ENCODE data around the gene RASSF8.

RASSF8 gene

DNA sequence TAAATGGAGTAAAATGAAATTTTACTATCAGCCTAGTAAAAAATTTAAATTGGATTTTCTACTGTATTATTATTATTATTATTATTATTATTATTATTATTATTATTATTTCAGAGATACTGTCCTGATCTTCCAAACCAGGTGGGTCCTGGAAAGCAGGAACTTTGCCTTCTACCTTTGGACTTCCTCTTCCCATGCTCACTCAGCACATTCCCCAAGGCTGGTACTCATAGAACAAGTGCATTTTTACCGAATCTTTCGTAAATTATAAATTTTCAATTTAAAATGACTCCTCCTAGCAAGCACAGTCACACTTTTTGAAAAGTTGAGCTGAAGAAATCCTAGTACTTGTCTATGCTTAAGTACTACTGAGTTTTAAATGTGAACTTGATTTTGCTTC lies 136.7 kb downstream of the RASSF8 start:
- no peak overlapping the region for H3K27ac ChIP-seq
- H3K4me3 ChIP-seq = no peak overlapping the region

- H3K27ac ChIP-seq = no peak overlapping the region
- no peak overlapping the region for H3K4me3 ChIP-seq
Observed at GRCh38 chr12:26096036-26096435, 137.6 kb downstream of the RASSF8 start.

DNA sequence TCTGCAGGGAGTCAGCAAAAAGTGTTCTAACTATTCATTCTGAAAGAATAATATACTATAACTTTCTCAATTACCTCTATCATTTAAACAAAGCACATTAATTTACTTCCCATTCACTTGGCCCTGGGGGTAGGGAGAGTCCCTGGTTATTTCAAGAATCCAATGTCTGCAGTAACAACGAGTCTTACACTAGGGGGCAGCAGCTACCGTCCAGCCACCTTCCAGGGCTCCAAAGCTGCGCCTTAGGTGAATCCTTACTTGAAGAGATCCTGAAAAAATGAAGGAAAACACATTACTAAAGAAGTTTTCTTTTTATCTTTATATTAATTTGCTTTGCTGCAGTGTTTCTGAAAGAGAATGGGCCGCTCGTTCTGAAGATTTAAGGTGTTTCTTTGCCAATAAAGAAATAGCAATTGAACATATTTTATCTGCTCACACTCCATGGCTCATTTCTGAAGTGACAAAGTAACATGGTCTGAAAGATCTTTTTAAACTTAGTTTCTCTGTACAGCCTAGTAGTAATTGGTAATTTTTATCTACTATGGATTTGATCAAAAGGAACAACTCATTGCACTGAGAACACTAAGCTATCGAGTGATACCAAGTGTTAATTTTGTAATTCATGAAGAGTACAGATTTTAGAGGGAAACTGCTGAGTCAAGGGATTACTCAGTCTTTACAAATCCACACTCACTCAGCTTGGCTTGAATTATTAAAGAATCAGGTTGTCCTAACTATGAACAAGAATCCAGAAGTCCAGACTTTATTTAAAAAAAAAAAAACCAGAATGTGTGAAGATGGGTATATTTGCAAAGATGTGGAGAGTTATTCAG lies 138.8 kb downstream of the RASSF8 start:
- H3K27ac ChIP-seq = no peak overlapping the region

DNA sequence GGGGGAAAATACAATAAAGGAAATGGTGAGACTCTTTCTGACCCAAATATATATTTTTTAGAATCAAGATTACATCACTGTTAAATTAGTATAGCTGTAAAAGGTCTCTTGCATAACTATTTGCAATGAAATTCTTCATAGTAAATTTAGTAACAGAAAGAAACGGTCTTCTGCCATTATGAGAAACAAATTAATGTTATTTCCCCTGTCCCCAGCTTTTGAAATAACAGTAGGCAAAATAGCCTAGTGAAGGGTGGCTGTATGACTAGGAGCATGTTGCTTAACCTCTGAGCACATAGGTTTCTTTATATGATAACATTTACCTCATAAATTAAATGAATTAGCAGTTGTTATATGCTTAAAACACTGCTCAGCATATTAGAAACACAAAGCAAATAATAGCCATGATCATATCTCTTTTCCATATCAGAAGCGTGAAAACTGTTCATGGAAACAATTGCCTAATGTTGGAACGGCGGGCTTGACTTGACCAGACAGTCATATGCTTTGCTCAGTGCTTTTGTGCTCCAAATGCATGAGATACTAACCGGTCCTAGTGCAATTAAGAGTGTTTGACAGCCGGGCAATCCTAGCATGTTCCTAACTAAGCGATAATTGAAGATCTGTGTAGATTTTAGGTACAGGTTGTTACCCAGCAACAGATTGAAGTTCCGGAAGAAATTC lies 142.3 kb downstream of the RASSF8 start:
- Histone ChIP-seq H3K4me3 (no peak overlapping the region), H3K27ac (no peak overlapping the region)

More for the DNA sequence above, 138.8 kb downstream of the RASSF8 start:
- no peak overlapping the region for H3K4me3 ChIP-seq

- Histone ChIP-seq H3K27ac (no peak overlapping the region), H3K4me3 (no peak overlapping the region)
Observed at GRCh38 chr12:26101350-26101734, 142.9 kb downstream of the RASSF8 start.

- no peak overlapping the region for H3K27ac ChIP-seq
- H3K4me3 ChIP-seq = no peak overlapping the region
Observed at GRCh38 chr12:26101763-26102162, 143.3 kb downstream of the RASSF8 start.

- no peak overlapping the region for H3K4me3 ChIP-seq
- H3K27ac ChIP-seq = no peak overlapping the region
Observed at GRCh38 chr12:26102953-26103352, 144.5 kb downstream of the RASSF8 start.

DNA sequence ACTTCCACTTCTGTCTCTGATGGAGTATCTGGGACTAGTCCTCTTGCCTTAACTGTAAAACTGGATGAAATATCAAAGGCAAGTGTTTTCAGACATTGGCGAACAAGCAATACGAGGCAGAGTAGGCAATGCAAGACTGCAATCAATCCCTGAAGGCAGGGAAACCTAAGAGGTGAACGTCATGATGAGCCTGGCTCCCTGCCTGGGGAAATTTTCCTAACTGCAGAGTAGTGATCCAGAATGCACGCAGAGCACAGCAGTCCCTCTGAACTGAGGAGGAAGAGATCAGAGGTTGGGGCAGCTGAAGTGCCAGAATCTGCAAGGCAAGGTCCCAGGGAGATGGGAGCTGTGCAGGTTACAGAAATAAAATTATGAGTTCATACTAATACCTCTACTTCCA lies 147.9 kb downstream of the RASSF8 start:
- no peak overlapping the region for H3K4me3 ChIP-seq
- H3K27ac ChIP-seq = no peak overlapping the region

DNA sequence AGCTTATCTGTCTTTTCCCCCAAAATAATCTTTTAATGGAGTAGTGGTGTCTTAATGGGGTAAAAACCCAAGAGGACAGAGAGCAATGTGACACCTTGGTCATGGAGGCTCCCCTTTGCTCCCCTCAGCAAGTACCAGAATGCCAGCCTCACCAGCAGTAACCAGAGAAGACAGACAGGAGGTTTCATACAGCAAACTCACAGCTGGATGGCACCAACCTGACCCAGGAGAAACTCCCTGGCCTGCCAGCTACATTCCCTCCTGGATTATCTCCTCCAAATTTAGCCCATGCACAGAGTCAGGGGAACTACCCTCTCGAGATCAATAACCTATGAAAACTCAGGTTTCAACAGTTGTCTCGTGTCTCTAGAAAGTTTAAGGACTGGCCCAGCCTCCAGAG lies 150.4 kb downstream of the RASSF8 start:
- H3K27ac ChIP-seq = peak overlapping the region in 7 of 21 experiments; percentile 5 to 75 (median 36)
- no peak overlapping the region for H3K4me3 ChIP-seq

DNA sequence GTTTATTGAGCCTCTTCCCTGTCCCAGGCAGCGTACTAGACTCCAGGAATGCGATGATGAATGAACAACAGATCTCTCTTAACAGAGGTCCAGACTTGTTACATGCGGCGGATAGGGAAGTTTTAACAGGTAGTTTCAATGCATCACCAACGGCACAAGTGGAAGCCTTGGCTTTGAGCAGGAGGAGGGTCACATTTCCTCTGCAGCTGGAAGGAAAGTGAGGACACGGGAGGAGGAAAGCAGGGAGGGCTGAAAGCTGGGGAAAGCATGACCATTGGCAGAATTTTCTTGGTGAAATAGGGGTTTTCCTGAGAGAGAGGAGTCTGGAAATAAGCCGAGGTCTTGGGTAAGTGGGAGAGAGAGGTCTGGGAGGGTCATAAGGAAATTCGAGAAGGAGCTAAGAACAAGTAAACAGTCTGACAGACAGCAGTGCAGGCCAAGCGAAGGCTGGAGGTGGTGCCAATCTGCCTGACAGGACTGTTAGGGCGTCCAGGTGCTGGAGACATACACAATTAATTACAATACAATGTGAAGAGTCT lies 150.9 kb downstream of the RASSF8 start:
- no peak overlapping the region for H3K4me3 ChIP-seq
- H3K27ac ChIP-seq = peak overlapping the region in 9 of 21 experiments; percentile 1 to 75 (median 30)

DNA sequence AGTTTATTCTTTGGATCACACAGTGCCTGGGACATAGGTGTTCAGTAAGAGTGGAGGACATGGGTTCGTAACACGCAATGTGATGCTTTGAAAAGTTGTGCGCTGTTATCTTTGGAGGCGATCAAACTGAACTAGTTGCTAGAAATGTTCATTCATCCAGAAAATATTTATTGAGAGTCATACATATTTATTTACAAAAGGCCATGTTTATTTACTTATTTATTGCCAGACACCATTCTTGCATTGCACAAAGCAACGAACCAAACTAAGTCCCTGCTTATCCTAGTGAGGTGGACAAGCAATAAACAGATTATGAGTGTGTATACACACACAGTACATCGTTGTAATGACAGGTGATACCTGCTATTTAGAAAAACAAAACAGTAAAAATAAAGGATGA lies 153.8 kb downstream of the RASSF8 start:
- no peak overlapping the region for H3K4me3 ChIP-seq
- H3K27ac ChIP-seq = no peak overlapping the region

- Histone ChIP-seq H3K4me3 (no peak overlapping the region), H3K27ac (peak overlapping the region in 1 of 21 experiments; percentile 82)
Observed at GRCh38 chr12:26112703-26113147, 154.2 kb downstream of the RASSF8 start.

- peak overlapping the region in 2 of 7 experiments; percentile 37 to 43 for H3K4me3 ChIP-seq
- peak overlapping the region in 13 of 21 experiments; percentile 68 to 93 (median 83) for H3K27ac ChIP-seq
Observed at GRCh38 chr12:26113181-26113654, 154.7 kb downstream of the RASSF8 start.

DNA sequence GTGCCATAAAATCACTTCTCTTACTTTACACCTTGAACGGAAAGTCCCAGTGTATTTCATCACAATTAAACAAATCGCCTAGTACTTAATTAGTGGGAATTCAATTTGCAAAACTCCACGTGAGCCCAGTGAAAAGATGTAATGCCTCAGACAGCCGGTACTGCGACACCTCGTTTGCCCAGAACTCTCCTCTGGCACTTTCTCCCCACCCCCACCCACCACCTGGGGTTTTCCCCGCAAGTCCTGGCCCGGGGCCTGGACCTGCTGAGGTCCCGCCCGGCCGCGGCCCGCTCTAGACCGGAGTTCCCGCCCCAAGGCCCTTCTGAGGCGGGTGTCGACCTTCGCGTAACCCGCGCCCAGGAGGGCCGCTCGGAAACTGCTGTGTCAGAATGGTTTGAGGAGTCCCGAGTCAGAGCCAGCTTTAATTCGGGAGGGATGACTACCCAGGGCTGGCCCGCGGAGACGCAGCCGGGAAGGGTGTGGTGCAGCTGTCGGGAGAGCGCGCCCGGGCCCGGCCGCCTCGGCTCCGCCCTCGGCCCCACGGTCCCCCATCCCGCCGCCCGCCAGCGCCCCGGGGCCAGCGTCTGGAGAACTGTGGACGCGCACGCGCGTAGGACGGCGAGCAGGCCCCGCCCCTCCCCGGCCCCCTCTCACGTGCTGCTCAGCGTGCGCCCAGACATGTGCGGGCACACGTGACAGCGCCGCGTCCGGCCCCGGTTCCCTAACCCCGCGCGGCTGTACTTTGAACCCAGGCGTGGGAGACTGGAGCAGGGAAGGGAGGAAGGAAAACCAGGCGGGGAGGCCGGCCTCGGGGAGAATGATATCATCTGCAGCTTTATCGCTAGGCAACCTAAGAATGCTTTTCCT lies 155.6 kb downstream of the RASSF8 start:
- H3K4me3 ChIP-seq = peak overlapping the region; percentile 28 to 43 (median 37)
- peak overlapping the region in 20 of 21 experiments; percentile 24 to 93 (median 82) for H3K27ac ChIP-seq

DNA sequence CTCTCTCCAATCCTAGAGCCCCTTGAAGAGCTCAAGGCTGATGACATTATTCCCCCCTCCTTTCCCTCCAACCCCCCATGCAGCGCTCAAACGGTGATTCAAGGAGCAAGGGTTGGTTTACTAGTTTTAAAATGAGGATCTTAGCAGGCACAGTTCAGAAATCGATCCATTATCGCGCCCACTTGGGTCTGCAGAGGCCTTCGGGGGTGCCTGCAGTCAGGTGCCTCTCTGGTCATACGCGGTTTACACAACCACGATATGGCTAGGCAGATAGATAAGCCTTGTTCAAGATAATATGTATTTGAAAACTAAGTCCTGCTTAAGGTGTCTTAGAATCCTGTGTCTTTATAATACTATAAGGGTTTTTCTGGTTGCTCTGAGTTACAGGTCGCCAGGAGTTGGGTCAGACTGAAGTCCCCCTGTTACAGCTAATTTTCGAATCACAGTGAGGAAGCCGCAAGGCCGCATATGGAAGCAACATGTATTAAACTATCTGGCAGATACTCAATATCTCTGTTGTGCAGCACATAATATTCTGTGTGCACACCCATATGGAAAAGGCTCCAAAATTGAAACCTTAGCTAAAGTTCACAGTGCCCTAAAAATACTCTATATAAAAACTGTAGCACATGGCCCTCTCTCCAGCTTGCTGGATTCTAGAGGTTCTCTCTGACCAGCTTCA lies 156.4 kb downstream of the RASSF8 start:
- Histone ChIP-seq H3K27ac (peak overlapping the region in 20 of 21 experiments; percentile 24 to 93 (median 82)), H3K4me3 (peak overlapping the region; percentile 28 to 43 (median 37))

DNA sequence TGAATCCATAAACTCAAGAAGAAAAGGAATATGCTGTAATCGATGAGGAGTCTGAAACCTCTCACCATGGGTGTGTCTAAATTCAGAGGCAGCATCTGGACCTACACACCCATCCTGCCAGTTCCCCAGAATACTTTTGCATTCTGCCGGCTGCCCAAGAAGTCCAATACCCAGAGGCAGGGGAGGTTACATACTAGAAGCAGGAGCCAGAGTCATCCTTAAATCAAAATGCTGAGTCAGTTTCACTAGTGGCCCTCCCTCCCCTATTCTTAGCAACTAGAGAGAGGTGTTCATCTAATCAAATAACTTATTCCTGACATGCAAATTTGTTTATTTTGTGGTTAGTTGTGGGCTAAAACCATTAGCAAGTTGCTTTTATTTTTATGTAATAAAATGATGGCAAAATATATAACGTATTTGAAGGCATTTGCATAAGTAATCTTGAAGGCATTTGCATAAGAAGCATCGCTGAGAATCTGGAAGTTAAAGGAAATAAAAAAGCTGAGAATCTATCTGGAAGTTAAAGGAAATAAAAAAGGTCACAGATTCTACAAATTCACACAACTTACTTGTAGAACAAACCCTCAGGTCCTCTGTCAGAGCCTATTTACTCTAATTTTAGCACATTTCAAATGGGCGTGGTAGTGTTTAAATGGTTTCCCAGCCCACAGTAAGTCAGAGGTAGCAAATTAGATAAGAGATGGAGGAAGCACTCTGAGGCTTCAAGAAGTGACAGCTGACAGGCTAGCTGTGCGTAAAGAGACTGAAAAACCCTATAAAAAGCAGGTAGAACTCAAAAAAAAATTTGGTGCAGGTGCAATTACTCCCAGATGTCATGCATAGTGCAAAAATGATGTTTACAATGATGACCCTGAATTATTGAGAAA lies 158.6 kb downstream of the RASSF8 start:
- Histone ChIP-seq H3K27ac (no peak overlapping the region), H3K4me3 (no peak overlapping the region)

DNA sequence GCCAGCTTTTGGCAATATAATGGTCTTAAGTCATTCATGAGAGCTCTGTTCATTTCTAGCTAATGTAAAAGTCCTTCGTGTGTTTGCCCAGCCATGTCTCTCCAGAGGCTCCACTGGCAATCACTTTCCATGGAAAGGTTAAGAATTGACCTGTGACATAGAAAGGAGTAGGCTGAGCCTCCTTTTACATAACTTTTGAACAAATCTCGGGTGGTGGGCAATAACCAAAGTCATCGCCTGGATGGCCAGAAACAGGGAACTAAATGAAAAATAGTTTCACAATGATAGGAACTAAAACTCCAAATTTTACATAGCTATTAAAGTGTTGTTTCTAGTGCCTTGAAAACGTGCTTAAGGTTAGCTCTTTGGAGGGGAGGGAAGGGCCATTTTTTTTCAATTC lies 159.8 kb downstream of the RASSF8 start:
- no peak overlapping the region for H3K4me3 ChIP-seq
- H3K27ac ChIP-seq = peak overlapping the region in 2 of 21 experiments; percentile 8 to 22

GRCh38 chr12:26119391-26119989 lies 161.0 kb downstream of the RASSF8 start:
- peak overlapping the region in 1 of 21 experiments; percentile 19 for H3K27ac ChIP-seq
- no peak overlapping the region for H3K4me3 ChIP-seq
